Gastrocnemius medialis (tissue), 4 donors: ENCODE data around the gene DDI2. TPM values are rescaled to one million over a fixed set of nuclear protein-coding genes. Genes with fewer than 3 reads are reported as not detected.

Experiments used
- ATAC-seq, 2 donors: fragments of 150-250 bp; one replicate each; pipeline ENCODE4 v1.9.1; 2016
- DNase-seq, 2 donors: peaks; one replicate each; pipeline ENCODE4 v3.0.0-alpha.2; 2019
- H3K27ac ChIP-seq, 4 donors: fragments of 200-600 bp; sonication (generic); 1 replicate in 1 of 4; 2 replicates in 3 of 4; pipeline ENCODE4 v1.5.1; 2016 to 2018; ENCODE audit warnings: mild to moderate bottlenecking in 2 of 4, moderate library complexity in 1 of 4
- H3K27me3 ChIP-seq, 3 donors: fragments of 200-600 bp; sonication (generic) in 2 of 3; 1 replicate in 1 of 3; 2 replicates in 2 of 3; pipeline versions ENCODE4 v1.5.1 to v1.6.0; 2016 to 2019; ENCODE audit warnings: mild to moderate bottlenecking in 1 of 3, moderate library complexity in 1 of 3
- H3K36me3 ChIP-seq, 2 donors: fragments of 200-600 bp; sonication (generic) in 1 of 2; one replicate each; pipeline ENCODE4 v1.5.1; 2017 to 2018
- H3K4me1 ChIP-seq, 2 donors: fragments of 200-600 bp; sonication (generic) in 1 of 2; one replicate each; pipeline ENCODE4 v1.5.1; 2016 to 2017; ENCODE audit warnings: mild to moderate bottlenecking in 2 of 2
- H3K4me3 ChIP-seq, 4 donors: fragments of 200-600 bp; sonication (generic) in 3 of 4; 1 replicate in 1 of 4; 2 replicates in 3 of 4; pipeline ENCODE4 v1.5.1; 2016 to 2019; ENCODE audit warnings: mild to moderate bottlenecking in 2 of 4
- H3K9me3 ChIP-seq, 3 donors: fragments of 200-600 bp; sonication (generic) in 2 of 3; 1 replicate in 1 of 3; 2 replicates in 2 of 3; pipeline ENCODE4 v1.5.1; 2016 to 2019
- POLR2A ChIP-seq, 2 donors: fragments of 450-650 bp; IDR thresholded peaks; one replicate each; pipeline ENCODE4 v1.6.1; 2017; ENCODE audit warnings: antibody characterized with exemption in 2 of 2, mild to moderate bottlenecking in 2 of 2, moderate library complexity in 2 of 2
- in situ Hi-C, 4 donors: fragments of 200-750 bp; cut with MboI; loops; one replicate each; pipeline versions ENCODE4 v1.15.0 to v1.8.0; 2017; ENCODE audit warnings: low sequenced_read_pairs in 4 of 4
- intact Hi-C: fragments of 100-400 bp; cut with DNase I; formaldehyde crosslinking; loops from one replicate; pipeline ENCODE4 v1.15.1; 2023; ENCODE audit warnings: low total_unique reads
- total RNA-seq, 4 donors: library from RNA; depleted of rRNA; stranded (reverse); fragments of >200 nt; gene quantifications; one replicate each; pipeline versions ENCODE4 v1.1.0 to v1.2.3, GENCODE V29; 2016
- TF ChIP-seq, protein P1 (sequence below), 5 experiments: fragments of 450-650 bp in 3 of 5; fragments of 200-600 bp in 2 of 5; sonication (generic) in 2 of 5; IDR thresholded peaks in 4 of 5; conservative IDR thresholded peaks in 1 of 5; 1 replicate in 4 of 5; 2 replicates in 1 of 5; pipeline ENCODE4 v1.5.1; 2016 to 2019; ENCODE audit warnings: antibody characterized with exemption in 5 of 5, mild to moderate bottlenecking in 3 of 5, moderate library complexity in 3 of 5

Gene DDI2
- total RNA-seq, 4 donors from 2014 or later: 19.0 to 86.7 (median 34.2) TPM

- TF ChIP-seq POLR2A (IDR thresholded peaks at IDR 0.05): no peak
- TF ChIP-seq, protein P1, sequence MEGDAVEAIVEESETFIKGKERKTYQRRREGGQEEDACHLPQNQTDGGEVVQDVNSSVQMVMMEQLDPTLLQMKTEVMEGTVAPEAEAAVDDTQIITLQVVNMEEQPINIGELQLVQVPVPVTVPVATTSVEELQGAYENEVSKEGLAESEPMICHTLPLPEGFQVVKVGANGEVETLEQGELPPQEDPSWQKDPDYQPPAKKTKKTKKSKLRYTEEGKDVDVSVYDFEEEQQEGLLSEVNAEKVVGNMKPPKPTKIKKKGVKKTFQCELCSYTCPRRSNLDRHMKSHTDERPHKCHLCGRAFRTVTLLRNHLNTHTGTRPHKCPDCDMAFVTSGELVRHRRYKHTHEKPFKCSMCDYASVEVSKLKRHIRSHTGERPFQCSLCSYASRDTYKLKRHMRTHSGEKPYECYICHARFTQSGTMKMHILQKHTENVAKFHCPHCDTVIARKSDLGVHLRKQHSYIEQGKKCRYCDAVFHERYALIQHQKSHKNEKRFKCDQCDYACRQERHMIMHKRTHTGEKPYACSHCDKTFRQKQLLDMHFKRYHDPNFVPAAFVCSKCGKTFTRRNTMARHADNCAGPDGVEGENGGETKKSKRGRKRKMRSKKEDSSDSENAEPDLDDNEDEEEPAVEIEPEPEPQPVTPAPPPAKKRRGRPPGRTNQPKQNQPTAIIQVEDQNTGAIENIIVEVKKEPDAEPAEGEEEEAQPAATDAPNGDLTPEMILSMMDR (IDR thresholded peaks at IDR 0.05 in 4 of 5, conservative IDR thresholded peaks at IDR 0.05 in 1 of 5): no peak
- Histone ChIP-seq H3K27ac (no peak overlapping the region), H3K4me3 (no peak overlapping the region), H3K36me3 (no peaks in the 10 kb centered on the region), H3K27me3 (no peaks in the 10 kb centered on the region), H3K9me3 (no peaks in the 10 kb centered on the region), H3K4me1 (peaks cover 10 to 24% of the 10 kb centered on the region in 2 donors)
- ATAC-seq (no peak), DNase-seq (no peak)
- in situ Hi-C loops (no loop called here), intact Hi-C loops (no loop called here)
Measured at GRCh38 chr1:15605398-15606383, 11.6 kb upstream of the DDI2 start.

DNA sequence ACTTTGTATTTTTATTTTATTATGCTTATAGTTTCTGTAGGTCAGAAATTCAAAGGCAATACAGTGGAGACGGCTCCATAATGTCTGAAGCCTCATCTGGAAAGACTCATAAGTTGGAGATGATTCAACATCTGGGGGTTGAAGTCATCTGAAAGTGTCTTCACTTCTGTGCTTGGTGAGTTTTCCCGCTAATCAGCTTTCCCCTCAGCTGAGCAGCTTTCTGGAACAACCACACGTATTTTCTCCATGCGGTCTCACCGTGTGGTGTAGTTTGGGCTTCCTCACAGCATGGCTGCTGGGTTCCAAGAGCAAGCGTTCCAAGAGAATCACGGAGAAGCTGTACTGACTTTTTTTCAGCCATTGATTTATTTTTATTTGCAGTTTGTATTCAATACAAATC is 7.6 kb upstream of the DDI2 start:
- Histone ChIP-seq H3K27me3 (no peaks in the 10 kb centered on the region), H3K4me3 (no peak overlapping the region), H3K4me1 (no peaks in the 10 kb centered on the region), H3K27ac (no peak overlapping the region), H3K36me3 (no peaks in the 10 kb centered on the region), H3K9me3 (no peaks in the 10 kb centered on the region)
- intact Hi-C loops (no loop called here), in situ Hi-C loops (no loop called here)
- no peak for TF ChIP-seq POLR2A (IDR thresholded peaks at IDR 0.05)
- TF ChIP-seq, protein P1 (IDR thresholded peaks at IDR 0.05 in 4 of 5, conservative IDR thresholded peaks at IDR 0.05 in 1 of 5): no peak
- ATAC-seq: no peak
- DNase-seq: no peak

DNA sequence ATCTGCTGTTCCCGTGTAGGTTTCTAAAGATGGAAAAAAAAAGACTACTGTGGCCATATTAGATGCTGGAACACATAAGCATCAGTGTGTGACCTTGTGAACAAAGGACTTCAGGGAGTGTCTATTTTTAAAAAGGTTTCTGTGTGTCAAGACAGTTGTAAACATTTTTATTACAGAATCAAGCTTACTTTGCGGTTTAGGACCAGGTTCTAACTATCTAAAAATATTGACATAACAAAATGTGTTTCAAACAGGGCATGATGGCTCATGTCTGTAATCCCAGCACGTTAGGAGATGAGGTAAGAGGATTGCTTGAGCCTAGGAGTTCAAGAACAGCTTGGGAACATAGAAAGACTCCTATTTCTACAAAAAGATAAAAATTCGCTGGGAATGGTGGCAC is 7.1 kb upstream of the DDI2 start:
- H3K27ac ChIP-seq: no peak overlapping the region
- no peaks in the 10 kb centered on the region for H3K4me1 ChIP-seq
- TF ChIP-seq, protein P1 (IDR thresholded peaks at IDR 0.05 in 4 of 5, conservative IDR thresholded peaks at IDR 0.05 in 1 of 5): no peak
- TF ChIP-seq POLR2A (IDR thresholded peaks at IDR 0.05): no peak
- intact Hi-C loops: no loop called here
- no peaks in the 10 kb centered on the region for H3K27me3 ChIP-seq
- no peaks in the 10 kb centered on the region for H3K36me3 ChIP-seq
- in situ Hi-C loops: no loop called here
- H3K4me3 ChIP-seq: no peak overlapping the region
- H3K9me3 ChIP-seq: no peaks in the 10 kb centered on the region
- no peak for DNase-seq
- ATAC-seq: no peak

- no peaks in the 10 kb centered on the region for H3K9me3 ChIP-seq
- no peaks in the 10 kb centered on the region for H3K27me3 ChIP-seq
- peak overlapping the region; percentile 83 to 98 (median 95) for H3K27ac ChIP-seq
- TF ChIP-seq, protein P1 (IDR thresholded peaks at IDR 0.05 in 4 of 5, conservative IDR thresholded peaks at IDR 0.05 in 1 of 5): no peak
- no peak for TF ChIP-seq POLR2A (IDR thresholded peaks at IDR 0.05)
- no peaks in the 10 kb centered on the region for H3K36me3 ChIP-seq
- H3K4me1 ChIP-seq: peaks cover 24 to 36% of the 10 kb centered on the region in 2 donors
- in situ Hi-C loops: no loop called here
- ATAC-seq (peak in 1 of 2 donors; percentile 6), DNase-seq (no peak)
- intact Hi-C loops: loop anchor here (1.0 to 5.0 kb wide), 4 partner anchors 13 to 401 kb away; partner anchors contain the start of genes DNAJC16, HSPB7 and PLEKHM2
- H3K4me3 ChIP-seq: peak overlapping the region; percentile 50 to 77 (median 57)
Measured at GRCh38 chr1:15616373-15617172, 685 bp upstream of the DDI2 start.
